8988T (cell line): Measurements from ENCODE around the gene CAPN3.

ENCODE experiments used
- DNase-seq: peaks from one replicate; pipeline ENCODE4 v3.0.0; 2011

CAPN3 gene

GRCh38 chr15:42358141-42358540 is 1.2 kb upstream of the CAPN3 start:
- no peak for DNase-seq

- no peak for DNase-seq
These were observed 684 bp downstream of the CAPN3 start for GRCh38 chr15:42359985-42360384.

GRCh38 chr15:42360535-42361112 is 1.3 kb downstream of the CAPN3 start:
- no peak for DNase-seq

GRCh38 chr15:42363487-42363886 is 4.2 kb downstream of the CAPN3 start:
- DNase-seq, result no peak

GRCh38 chr15:42363942-42364341 is 4.6 kb downstream of the CAPN3 start:
- DNase-seq, result no peak

DNA sequence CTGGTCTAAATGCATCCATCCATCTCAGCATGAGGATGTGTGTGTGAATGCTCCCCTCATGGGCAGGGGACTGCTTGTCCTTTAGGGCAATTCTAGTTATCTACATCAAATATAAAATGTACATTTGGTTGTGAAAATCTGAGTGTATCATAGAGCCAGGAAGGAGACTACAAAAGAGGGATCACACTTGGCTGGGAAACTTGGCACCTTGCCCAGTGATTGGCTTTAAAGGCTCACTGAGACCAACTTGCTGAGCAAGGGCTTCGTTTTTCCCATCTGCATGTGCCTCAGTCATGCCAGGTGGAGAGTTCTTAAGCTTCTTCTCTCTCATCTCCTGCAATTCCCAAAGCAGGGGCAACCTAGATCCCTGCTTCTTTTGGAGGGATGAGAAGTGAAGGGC is 5.2 kb downstream of the CAPN3 start:
- DNase-seq, result no peak

- DNase-seq, result no peak
These were observed 6.7 kb downstream of the CAPN3 start for GRCh38 chr15:42365921-42366550.

GRCh38 chr15:42367041-42367440 is 7.7 kb downstream of the CAPN3 start:
- DNase-seq, result no peak

DNA sequence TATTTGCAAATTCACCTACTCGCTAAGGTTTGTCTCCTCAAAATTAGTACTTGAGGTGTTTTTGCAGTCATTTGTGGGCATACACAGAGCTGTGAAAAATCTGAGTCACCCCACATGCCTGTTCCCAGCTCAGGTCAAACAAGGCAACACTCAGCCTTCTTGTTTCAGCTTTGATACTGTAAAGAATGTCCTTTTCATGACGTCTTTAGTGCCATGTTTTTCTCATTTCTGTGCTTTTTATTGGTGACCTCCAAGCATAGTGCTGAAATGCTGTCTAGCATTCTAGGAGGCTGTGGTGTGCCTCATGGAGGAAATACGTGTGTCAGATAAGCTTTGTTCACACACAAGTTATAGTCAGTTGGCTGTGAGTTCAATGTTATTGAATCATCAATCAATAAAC is 8.8 kb downstream of the CAPN3 start:
- no peak for DNase-seq

DNA sequence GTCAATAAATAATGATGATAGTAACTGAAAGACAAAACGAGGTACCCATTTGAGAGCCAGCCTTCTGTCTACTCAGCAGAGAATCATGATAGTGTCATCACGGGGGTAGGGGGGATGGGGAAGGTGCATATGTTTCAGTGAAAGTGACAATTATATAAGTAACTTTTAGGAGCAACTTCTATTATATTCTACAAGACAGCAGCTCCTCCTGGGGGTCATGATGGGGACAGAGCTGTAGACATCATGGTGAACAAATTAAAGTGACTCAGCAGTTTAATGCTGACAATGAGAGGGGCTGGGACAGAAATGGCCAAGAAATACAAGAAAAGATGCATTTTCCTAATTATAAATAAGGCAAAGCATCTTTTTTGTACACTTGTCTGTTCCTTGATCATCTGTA is 11.8 kb downstream of the CAPN3 start:
- no peak for DNase-seq

DNA sequence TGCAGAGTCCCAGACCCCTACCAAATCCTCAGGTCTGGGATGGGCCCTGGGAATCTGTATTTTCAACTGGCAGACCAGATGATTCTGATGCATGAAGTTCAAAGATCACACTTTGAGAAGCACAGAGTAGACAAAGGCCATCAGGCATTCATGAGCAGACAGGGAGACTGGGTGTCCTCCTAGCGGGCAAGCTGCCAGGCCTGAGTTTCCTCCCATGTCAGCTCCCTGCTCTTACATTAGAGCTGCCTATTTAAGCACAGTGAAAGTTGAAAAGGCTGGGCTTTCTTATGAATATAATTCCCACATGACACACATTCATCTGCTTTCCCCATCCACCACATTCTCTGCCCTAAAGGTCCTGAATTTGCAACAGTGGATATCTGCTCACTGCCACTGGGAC is 14.0 kb downstream of the CAPN3 start:
- no peak for DNase-seq

DNA sequence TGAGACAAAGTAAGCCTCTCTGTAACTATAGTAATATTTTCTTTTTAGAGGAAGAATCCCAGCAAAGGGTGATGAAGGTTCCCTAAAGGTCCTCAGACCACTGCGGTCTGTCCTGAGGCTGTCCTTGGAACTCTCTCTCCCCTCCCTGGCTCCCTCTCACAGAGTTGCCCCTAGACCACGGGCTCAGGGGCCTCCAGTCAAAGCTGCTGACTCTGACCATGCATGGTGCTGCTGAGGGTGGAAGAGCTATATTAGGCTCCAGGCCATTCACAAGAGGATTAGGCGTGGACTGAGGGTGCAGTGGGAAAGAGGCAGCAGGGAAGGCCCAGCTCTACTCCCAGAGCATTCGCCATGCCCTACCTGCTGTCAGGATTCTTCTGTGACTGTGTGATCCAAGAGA is 14.6 kb downstream of the CAPN3 start:
- no peak for DNase-seq

DNA sequence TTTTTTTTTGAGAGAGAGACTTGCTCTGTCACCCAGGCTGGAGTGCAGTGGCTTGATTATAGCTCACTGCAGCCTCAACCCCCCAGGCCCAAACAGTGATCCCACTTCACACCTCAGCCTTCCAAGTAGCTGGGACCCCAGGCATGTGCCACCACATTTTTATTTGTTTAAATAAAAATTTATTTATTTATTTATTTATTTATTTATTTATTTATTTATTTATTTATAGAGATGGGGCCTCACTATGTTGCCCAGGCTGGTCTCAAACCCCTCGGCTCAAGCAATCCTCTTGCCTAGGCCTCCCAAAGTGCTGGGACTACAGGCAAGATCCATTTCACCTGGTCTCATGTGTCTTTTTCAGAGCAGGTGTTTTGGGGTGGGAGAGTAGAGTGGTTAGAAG is 15.5 kb downstream of the CAPN3 start:
- no peak for DNase-seq

DNA sequence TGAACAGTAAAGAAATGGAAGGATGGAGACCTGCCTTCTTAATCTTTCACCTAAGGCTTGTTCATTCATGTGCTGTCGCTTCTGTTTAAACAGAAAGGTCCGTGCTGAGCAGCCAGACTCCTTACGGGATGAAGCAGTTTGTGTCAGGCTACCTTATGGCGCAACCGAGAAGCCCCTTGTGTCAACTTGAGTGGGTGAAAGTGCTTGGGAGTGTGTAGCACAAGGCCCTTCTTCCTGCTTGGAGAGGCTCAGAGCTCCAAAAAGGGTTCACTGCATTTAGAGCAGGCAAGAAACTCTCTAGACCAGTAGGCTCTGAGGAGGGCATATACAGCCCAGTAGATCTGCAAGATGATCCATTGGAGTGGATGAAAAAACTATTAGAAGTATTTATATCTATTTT is 16.0 kb downstream of the CAPN3 start:
- no peak for DNase-seq

DNA sequence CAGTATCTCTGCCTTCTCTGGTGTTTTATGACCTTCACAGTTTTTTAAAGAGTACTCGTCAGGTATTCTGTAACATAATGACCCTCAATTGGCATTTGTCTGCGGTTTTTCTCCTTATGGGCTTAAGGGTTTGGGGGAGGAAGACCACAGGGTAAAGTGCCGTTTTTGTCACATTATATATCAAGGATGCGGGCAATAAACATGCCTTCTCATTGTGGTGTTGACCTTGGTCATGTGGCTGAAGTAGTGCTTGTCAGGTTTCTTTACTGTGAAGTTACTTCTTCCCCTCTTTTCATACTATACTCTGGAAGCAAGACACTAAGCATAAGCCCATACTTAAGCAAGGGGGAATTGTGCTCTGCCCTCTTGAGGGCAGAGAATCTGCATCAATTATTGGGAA is 16.6 kb downstream of the CAPN3 start:
- no peak for DNase-seq

DNA sequence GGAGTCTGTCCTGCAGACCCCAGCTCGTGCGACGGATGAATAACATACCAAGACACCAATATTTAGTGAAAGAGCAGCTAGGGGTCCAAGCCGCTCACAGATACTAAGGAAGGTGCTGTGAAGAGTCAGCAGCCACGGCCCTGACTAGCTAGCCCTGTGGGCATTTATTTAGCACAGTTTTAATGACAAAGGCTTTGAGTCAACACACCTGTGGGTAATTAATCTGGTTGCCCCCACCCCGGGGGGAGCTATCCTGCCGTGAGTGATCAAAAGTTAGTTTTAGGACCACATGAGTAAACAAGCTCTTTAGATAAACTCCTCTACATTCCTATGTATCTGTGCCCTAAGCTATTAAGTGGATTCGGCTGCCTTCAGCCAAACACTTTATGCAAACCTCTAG is 18.7 kb downstream of the CAPN3 start:
- DNase-seq, result no peak

DNA sequence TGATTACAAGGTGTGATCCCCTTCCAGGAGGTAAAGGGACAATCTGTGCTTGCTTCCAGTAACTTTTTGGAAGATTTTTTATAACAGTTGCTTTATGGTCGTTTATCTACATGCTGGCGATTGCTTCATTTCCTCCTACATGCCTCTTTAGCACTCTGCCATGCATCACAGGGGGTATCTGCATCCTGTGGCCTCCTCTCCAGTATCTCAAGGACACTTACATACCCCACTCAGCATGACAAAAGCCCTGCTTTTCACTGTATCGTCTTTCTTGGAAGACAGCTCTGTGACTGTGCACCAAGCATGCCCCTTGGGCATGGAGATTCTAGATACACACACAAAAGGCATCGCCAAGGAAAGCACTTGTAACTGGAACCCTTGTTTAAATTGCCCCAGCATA is 25.3 kb downstream of the CAPN3 start:
- DNase-seq, result no peak

GRCh38 chr15:42385206-42385979 is 26.1 kb downstream of the CAPN3 start:
- peak; percentile 29 for DNase-seq

DNA sequence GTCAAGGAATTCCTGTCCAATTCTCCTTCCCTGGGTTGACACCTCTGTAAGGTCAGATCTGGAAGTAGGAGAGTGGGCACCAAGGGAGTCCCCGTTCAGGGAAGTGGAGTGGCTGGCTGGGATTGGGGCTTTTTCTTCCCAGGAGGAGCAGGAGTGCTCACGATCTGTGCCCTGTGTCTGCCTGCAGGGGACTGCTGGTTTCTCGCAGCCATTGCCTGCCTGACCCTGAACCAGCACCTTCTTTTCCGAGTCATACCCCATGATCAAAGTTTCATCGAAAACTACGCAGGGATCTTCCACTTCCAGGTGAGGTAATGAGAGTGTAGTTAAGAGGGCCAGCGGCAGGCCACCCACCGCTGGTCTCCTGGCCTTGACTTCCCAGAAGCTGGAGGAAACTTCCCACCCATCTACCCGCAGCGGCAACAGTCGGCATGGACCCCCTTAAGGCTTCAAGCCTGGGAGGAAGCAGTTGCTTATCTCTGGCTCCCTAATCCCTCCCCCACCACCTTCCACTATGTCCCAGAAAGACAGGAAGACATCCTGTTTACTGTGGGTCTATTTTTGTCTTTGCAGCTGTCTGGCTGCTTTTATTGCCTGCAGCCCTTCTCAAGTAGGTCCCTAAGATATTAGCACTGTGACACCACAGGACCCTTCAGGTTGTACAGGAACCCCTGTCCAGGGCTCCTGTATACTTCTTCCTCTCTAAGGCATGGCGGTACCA is 26.8 kb downstream of the CAPN3 start:
- DNase-seq, result no peak

DNA sequence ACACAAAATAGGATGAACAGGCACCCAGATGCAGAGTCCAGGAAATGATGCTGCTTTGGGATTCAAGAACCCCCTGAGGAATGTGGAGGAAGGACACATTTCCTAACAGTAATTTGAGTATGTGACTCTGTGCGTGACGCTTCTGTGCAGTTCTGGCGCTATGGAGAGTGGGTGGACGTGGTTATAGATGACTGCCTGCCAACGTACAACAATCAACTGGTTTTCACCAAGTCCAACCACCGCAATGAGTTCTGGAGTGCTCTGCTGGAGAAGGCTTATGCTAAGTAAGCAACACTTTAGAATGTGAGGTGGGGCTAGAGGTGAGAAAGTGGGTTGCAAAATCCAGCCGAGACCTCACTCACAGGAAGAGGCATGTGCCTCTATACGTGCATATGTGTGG is 28.3 kb downstream of the CAPN3 start:
- DNase-seq, result no peak

GRCh38 chr15:42392309-42393024 is 33.2 kb downstream of the CAPN3 start:
- DNase-seq, result no peak

DNA sequence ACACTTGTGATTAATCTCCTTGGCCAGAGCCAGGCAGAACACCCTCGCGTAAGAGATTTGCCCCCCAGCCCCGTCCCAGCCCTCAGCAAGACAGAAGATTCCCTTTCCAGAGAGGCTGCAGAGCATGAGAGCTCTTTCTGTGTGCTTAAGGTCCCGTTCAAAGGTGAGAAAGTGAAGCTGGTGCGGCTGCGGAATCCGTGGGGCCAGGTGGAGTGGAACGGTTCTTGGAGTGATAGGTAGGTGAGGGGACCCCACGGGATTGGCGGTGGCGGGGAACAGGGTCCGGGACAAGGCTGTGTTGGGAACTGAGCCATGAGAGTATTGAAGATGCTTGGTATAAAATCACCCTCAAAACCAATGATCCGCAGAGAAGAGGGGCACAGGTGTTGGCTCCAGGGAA is 34.8 kb downstream of the CAPN3 start:
- DNase-seq, result no peak

GRCh38 chr15:42395838-42396237 is 36.5 kb downstream of the CAPN3 start:
- DNase-seq, result no peak
